NCI-H2081 treated with DMSO at 0.1 percent for 48 hours (cell line): ENCODE results near the gene MRNIP.

Experiments
- DNase-seq: peaks from one replicate; lab custom pipeline; 2025; lab: John Stamatoyannopoulos, UW

MRNIP gene

DNA sequence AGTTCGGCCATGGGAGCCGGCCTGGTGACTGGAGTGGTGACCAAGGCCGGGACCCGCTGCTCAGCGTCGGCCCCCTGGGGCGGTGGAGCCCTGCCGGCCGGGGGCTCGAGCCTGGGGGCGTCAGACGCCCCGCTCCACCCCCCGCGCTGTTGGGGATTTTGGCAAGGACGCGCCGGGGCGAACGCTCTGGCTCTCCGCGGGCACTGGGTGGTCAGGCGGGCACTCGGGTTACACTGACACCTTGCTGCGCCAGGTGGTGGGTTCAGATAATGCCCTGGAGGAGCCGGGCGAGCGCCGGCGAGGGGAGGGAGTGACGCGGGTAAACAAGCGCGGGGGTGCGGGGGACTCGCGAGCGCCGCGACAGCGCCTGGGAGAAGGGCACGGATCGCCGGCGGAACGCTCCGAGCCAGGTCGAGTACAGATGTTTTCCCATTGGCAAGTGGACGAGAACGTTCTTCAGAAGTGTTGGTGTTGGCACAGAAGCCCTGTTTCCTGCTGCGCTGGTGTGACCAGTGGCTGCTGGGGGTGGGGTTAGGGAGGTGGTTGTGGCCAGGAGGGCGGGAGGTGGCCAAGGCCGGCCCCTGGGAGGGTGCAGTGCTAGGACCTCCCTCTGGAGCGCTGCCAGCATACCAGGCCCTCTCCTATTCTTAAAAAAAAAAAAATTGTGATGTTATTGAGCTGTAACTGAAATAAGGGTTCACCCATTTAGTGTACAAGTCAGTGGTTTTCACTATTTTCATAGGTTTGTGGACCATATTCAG, 37.1 kb downstream of the MRNIP start:
- no peak for DNase-seq

DNA sequence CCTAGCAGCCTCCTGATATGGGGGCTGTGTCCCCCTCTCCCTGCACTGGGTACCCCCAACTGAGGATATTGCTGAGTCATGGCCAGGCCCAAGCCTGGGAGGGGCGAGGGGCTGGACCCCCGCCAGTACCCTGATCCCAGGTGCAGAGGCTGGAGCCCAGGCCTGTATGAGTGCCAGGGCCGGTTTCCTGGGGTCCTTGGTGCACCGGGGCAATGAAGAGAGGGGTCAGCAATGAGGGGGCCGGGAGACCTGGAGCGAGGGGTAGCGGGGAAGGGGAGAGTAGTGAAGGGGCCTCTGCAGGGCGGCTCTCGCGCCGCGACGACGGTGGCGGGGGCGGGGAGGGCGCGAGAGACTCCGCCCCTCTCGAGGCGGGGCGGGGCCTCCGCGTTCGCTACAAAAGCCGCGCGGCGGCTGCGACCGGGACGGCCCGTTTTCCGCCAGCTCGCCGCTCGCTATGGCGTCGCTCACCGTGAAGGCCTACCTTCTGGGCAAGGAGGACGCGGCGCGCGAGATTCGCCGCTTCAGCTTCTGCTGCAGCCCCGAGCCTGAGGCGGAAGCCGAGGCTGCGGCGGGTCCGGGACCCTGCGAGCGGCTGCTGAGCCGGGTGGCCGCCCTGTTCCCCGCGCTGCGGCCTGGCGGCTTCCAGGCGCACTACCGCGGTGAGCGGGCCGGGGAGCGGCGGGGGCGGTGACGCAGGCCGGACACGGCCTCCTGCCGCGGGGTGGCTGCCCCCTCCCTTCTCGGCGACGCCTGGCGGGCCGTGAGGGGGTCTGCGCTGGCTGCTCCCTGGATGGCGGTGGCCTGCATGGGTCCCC, 37.9 kb downstream of the MRNIP start, which contains the start of gene SQSTM1:
TSS of gene SQSTM1 (plus strand) at position 423 of the 815 bp plus-strand sequence. CDS start at position 455, 32 bp downstream.
- DNase-seq = no peak

DNA sequence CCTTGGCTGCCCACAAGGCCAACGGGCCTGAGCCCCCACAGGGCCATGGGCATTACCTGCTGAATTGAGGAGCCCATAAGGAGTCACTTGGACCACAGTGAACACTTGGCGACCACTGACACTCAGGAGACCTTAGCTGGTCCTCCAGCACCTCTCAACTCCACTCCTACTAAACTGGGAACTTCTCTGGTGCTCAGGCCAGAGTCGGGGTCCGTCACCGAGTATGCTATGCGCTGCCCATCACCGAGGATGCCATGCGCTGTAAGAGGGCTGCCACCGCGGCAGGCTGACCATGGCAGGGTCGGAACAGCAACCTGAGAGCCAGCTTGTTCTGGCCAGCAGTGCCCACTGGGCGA, 38.5 kb downstream of the MRNIP start:
- no peak for DNase-seq

DNA sequence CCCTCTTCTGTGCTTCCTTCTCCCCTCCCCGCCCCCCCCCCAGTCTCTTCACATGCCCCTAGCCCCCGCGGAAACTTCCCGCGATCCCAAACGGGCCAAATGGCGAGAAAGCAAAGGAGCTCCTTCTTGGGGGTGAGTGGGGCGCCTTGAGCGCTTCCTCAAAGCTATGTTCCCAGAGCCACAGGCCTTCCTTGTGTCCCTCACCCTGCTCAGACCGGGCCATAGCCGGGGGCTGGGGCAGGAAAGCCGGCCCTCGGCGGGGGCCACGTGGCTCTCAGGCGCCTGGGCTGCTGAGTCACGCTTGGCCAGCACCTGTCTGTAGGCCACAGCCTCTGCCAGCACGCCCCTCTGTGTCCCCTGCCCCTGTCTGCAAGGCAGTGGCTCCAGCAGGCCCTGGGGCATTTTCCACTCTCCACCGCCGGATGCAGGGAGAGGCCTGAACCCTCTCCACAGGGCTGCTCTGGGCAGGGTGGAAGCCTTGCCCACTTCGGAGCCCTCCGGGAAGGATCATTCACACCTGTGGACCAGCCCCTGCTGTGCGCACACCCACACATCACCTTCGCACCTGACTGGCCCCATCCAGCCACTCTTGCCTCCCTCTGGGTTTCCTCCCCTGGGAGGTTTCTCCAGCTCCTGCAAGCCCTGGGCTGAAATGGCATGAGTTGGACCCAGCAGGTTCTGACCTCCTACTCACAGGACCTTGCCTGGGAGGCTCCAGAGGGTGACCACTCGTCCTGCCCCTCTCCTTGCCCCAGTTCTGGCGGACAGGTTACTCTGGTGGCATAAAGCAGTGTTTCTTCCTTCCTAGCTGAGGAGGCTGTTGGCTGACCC, 39.1 kb downstream of the MRNIP start:
- no peak for DNase-seq

DNA sequence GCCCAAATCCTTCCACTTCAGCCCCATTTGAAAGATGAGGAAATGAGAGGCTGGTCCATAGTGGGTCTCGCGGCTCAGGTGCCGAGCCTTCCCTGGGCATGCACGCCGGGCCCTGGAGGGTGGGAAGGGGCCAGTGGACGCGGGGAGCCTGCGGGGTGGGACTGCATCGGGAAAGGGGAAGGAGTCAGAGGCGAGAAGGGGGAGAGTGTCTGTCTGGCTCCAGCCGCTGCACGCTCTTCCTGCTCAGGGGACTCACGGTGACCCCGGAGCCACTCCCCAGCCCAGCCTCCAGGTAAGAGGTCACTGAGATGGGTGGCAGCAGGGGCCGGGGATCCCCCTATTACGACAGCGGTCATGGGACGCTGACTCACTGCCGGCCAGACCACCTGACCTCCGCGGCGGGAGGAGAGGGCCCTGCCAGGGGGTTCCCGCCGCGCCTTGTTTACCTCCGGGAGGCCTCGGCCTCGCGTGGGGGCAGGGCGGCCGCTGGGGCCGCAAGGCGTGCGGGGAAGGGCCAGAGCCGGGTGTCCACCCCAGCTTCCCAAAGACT, 39.8 kb downstream of the MRNIP start:
- DNase-seq = no peak

DNA sequence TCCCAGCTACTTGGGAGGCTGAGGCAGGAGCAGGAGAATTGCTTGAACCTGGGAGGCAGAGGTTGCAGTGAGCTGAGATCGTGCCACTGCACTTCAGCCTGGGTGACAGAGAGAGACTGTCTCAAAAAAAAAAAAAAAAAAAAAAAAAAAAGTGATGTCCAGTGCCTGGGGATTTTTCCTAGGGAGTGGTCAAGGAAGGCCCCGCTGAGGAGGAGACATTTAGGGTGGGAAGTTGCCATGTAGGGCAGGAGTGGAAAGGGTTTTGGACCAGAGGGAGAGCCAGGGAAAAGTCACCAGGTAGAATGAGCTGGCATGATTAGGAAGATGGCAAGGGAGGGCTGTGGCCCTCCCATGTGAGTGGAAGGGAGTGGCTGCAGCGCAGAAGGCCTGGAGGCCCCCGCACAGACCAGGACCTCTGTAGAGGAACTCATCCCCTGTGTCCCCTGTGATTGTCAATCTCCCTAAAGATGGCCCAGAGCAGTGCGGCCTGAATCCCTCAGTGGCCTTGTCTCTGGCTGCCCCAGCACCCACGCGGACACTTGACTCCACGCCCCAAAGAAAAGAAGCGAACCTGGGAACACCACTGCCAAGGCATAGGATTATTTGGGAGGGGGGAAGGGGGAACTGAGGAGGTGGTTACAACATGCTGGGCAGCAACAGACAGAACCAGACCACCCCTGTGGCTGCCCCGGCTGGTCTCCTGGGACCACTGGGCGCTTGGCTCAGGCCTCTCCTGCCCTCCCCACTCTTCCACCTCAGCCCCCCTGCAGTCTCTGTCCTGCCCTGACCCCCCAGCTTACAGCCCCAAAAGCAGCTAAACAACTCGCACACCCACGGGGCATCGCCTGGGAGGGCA, 40.5 kb downstream of the MRNIP start:
- no peak for DNase-seq

DNA sequence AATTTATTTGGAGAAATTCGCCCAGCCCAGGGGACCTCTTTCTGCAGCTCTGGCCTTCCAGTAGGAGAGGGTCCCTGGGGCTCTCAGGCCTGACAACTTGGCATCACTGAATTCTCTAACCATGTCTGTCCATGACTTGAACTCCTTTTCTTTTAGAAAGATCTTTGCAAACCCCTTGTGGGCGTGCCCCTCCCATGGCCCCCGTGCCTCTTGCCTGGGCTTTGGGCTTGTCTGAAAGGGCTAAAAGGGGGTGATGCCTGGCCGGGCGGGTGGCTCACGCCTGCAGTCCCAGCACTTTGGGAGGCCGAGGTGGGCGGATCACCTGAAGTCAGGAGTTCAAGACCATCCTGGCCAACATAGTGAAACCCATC, 41.2 kb downstream of the MRNIP start:
- no peak for DNase-seq

DNA sequence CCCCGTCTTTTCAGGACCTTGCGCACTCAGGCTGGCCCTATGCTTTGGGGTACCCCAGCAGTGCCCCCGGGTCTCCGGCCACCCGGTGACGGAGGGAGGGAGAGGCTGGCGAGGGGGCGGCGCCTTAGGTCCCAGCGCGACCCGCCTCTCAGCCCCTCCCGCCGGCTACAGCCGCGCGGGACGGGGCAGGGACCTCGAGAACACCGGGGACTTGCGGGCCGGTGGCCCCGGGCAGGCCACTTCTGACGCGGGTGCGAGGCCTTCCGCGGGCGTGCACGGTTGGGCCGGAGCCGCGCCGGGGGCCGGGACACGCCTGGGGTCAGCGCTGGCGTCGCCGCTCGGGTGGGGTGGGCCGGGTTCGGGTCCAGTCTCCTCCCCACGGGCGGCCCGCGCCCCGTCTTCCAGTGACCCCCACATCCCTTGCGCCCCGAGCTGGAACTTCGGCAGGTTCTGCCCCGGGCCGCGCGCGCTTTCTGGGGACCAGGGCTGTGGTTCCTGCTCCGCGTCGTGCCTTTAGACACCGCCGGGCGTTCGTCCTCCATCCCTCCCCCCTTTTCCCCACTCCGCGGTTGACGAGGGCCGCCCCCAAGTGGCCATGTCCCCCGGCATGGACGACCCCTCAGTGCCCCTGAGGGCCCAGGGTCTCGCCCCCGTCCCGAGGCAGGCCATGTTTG, 41.7 kb downstream of the MRNIP start:
- no peak for DNase-seq

DNA sequence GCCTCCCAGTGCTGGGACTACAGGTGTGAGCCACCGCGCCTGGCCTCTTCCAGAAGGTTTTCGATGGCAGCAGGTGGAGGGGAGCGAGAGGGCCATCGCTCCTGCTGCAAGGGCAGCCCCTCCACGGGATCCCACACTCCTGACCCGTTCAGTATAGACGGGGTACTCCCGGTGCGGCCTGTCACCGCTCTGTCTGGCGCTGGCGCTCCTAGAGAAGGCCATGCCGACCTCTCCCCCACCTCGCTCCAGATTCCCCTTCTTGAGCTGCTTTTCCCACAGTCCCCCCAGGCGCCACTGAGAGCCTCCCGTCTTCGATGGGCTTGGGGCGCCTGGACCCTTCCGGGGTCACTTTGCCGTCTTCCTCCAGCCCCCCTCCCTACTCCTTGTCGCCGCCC, 42.2 kb downstream of the MRNIP start:
- no peak for DNase-seq

DNA sequence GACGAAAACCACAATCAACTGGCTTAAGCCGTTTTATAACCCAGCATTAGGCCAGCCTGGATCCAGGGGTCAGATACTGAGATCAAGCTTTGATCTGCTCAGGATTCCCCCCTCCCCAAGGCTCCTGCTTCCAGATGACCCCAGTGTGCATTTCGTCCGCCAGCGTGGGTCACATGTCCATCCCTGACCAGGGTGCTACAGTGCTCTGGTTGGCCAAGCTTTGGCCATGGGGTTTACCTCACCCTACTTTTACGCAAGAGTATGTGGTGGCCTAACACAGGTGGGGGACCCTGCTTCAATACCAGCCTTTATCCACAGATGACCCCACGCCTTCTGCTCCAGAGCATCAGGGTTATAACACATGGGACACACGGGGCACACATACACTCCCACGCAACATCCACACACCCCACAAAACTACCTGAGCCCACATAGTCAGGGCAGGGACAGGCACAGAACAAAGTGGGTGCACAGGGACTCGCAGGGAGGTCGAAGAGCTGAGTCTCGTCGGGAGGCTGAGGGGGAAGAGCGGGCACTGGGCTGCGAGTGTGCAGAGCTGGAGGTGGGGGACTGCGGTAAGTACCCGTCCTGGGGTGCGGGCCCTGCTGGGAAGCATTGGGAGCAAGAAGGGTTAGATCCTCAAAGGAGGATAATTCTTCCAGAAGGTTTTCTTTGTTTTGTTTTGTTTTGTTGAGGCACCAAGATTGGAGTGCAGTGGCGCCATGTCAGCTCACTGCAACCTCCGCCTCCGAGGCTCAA, 42.9 kb downstream of the MRNIP start:
- no peak for DNase-seq

DNA sequence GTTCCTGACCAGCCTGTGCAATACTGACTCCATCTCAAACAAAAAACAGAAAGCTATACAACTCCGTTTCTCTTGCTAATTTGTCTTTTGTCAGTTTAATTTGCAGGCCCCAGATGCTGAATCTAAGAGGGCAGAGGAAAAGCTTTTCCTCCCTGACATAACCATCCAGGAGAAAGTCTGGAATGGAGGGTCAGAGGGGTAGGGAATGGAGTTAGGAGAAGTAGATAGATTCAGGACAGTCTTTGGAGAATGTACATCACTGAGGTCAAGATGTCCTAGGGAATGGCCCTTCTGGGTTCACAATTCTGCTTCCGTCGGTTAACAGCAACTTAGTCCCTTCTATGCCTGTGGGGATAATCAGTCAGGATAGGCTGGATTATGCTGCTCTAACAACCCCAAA, 44.5 kb downstream of the MRNIP start:
- DNase-seq = no peak

DNA sequence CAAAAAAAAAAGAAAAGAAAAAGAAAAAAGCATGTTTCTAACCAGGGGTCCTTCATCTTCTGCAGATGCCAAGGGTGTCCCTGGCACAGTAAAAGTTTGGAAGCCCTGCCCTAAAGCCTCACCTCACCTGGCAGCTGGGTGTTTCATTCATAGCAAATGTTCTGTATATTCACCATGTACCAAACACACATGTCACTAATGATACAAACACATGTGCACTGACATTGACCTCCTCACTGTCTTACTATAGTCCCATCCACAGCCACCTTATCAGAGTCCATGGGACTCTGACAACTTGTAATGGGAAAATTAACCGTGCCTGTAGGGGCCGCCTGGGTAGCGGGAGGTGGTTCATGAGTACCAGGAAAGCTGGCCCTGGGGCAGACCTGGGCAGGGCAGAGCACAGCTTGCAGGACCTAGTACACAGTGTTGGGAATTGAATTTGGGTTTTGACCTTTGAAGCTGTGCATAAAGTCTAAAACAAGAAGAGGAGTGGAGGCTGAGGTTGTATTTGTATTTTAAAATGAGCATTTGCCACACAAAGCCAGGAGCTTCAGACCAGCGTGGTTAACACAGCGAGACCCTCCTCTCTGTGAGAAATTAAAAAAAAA, 45.5 kb downstream of the MRNIP start:
- DNase-seq = no peak

DNA sequence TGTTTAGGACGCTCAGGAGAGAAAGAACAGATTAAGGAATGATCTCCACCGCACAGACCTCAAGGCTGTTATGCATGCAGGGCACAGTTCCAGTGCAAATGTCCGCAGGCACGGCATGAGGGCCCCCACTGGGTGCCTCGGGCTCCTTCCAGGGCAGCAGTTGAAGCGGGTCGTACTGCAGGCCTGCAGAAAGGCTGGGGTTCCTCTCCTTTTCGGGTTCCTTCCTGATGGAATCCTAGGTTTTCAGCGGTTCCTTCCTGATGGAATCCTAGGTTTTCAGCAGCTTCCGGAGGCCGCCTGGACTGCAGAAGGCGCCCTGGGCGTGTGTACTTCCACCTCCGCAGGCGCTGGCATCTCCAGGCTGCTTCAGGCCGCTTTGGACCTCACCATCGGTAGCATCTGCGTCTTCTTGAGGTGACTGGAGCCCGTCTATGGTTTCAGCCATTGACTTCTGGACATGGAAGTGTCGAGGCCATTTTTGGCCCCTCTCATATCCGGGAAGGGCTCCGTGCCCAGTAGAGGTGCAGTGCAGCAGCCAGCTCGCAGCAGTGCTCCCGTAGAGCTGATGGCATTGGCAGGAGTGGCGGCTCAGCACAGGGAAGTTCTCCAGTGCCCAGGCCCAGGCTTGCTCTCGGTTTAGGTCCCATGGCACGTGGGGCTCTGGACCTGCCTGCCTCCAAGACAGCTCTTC, 46.3 kb downstream of the MRNIP start:
- no peak for DNase-seq

DNA sequence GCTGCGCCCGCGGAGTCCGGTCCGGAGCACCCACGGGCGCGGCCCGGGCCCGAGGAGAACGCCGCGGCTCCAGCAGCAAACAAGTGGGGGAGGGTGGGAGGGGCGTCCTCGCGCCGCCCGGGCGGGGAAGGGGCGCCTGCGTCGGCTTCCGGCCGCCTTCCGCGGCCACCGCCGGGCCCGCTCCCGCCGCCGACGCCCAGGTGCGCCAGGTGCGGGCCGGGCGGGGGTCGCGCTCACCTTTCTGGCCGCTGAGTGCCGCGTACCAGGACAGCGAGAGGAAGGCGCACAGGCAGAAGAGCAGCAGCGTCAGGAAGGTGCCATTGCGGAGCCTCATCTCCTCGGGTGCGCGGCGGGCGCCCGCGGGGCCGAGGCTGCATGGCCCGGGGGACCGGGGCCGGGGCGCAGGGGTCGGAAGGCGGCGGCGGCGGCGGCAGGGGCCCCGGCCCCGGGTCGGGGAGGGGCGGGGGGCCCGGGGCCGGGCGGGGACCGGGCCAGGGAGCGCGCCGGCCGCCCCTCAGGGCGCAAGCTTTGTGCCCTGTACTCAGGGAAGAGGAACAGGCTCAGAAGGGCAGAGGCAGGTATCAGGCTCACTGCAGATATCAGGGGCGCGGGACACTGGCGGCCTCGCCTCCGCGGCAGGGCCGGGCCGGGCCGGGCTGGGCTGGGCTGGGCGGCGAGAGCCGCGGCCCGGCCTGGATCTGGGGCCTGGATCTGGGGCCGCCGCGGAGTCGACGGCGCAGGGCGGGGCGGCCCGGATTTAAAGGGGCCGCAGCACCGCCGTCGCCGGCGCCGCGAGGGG, 52.2 kb downstream of the MRNIP start, which contains the start of gene MGAT4B:
TSS of gene MGAT4B (minus strand) at position 617 of the 799 bp plus-strand sequence. CDS start at position 334, 283 bp downstream.
- peak; percentile 11 for DNase-seq

DNA sequence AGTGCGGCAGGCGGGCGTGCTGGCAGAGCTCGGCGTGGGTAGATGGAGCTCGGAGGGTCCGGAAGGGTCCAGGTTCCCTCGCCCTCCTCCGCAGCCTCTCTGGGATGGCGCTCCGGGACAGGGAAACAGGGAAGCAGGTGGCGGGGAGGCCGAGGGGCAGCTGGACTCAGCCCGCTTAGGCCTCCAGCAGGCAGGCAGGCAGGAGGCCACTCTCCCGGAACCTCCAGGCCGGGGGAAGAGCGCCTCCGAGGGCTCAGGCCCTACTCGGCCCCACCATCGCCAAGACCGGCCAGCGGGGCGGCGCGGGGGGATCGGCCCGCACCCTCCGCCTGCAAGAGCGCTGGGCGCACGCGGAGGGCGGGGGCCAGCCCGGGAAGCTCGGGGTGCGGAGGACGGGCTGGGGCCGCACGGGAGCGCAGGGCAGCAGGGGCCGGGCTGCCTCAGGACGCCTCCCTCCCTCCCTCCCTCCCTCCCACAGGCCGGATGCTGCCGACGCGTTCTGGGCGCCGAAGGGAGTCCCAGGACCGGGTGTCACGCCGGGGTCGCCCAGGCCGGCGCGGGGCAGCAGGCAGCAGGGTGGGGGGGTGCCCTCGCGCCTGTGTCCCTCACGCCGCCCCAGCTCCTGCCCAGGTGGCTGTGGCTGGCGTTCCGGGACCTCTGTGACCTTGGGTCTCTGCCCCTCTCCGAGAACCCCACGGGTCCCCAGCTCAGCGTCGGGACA, 52.9 kb downstream of the MRNIP start:
- DNase-seq = no peak

DNA sequence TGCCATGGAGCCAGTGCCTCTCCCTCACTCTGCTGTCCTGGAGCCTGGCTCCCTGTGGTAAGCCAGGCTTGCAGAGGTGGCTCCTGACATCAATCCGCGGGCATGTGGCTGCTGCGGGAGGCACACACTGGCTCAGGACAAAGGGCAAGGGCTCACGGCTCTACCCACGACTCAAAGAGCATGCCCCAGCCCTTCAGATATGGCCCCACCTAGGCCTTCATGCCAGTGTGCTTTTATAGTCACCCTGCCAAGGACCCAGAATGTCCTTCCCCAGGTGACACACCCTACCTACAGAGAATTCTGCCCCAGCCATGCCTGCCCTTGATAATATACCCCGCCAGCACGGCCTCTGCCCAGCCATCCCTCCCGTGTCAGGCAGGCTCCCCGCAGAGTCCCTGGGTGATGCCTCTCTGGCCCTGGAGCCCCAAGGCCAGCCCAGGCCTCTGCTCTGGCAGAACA, 53.5 kb downstream of the MRNIP start:
- DNase-seq = no peak

DNA sequence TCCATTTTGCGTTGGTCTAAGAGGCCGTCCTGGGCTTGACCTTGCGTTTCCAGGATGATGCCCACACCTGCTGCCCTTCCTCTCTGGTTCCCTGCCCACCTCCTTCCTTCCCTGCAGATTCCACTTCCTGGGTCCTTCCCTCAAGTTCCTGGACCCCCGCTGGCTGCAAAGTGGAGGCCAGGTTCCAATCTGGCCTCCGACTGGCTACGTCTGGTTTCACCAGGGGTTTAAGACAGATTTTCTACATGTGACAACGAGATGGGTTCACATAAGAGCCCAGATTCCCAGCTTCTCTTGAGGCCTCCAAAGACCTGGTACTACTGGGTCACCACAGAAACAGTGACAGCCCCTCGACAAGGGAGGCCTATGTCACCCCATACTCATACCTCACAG, 54.1 kb downstream of the MRNIP start:
- DNase-seq = no peak
